Smooth muscle cell (in vitro differentiated cells): Measurements from ENCODE around the gene STAB2. TPM values are rescaled to one million over a fixed set of nuclear protein-coding genes. Genes with fewer than 3 reads are reported as not detected.

Experiments
- DNase-seq: peaks from one replicate; lab custom pipeline; 2025; ENCODE audit not compliant: unreplicated experiment; lab: John Stamatoyannopoulos, UW
- H2AFZ ChIP-seq: fragments of 200-600 bp; sonication (generic); 2 replicates; pipeline ENCODE4 v1.6.0; 2016; ENCODE audit warnings: antibody characterized with exemption, low read depth, mild to moderate bottlenecking
- H3F3A ChIP-seq: fragments of 200-600 bp; sonication (generic); 2 replicates; pipeline ENCODE4 v1.6.0; 2017; ENCODE audit warnings: antibody characterized with exemption, low read depth
- H3K27ac ChIP-seq: fragments of 200-600 bp; sonication (generic); 2 replicates; pipeline ENCODE4 v1.5.1; 2016; ENCODE audit warnings: low read depth, mild to moderate bottlenecking
- H3K27me3 ChIP-seq: fragments of 200-600 bp; sonication (generic); 2 replicates; pipeline ENCODE4 v1.6.1; 2016; ENCODE audit warnings: low read depth, mild to moderate bottlenecking
- H3K36me3 ChIP-seq: fragments of 200-600 bp; sonication (generic); 2 replicates; pipeline ENCODE4 v1.5.1; 2016; ENCODE audit warnings: low read depth
- H3K4me1 ChIP-seq: fragments of 200-600 bp; sonication (generic); 2 replicates; pipeline ENCODE4 v1.5.1; 2016; ENCODE audit warnings: low read depth
- H3K4me2 ChIP-seq: fragments of 200-600 bp; sonication (generic); 2 replicates; pipeline ENCODE4 v1.6.0; 2016; ENCODE audit warnings: mild to moderate bottlenecking
- H3K4me3 ChIP-seq: fragments of 200-600 bp; sonication (generic); 2 replicates; pipeline ENCODE4 v1.5.1; 2016; ENCODE audit warnings: mild to moderate bottlenecking
- H3K79me2 ChIP-seq: fragments of 200-600 bp; sonication (generic); 2 replicates; pipeline ENCODE4 v1.6.0; 2016; ENCODE audit warnings: low read depth, mild to moderate bottlenecking
- H3K9ac ChIP-seq: fragments of 200-600 bp; sonication (generic); 2 replicates; pipeline ENCODE4 v1.6.0; 2016; ENCODE audit warnings: low read depth
- H3K9me3 ChIP-seq: fragments of 200-600 bp; sonication (generic); replicated peaks from 2 replicates; pipeline ENCODE4 v1.5.1; 2016; ENCODE audit warnings: low read depth
- H4K20me1 ChIP-seq: fragments of 200-600 bp; sonication (generic); 2 replicates; pipeline ENCODE4 v1.6.0; 2016; ENCODE audit warnings: low read depth
- CTCF ChIP-seq: fragments of 200-600 bp; sonication (generic); IDR thresholded peaks from 2 replicates; pipeline ENCODE4 v1.5.1; 2017; ENCODE audit warnings: borderline replicate concordance, mild to moderate bottlenecking, antibody characterized with exemption; ENCODE audit not compliant: insufficient read depth, poor library complexity, severe bottlenecking
- WGBS: methylation state at CpG from one replicate; pipeline ENCODE4 v1.1.7; 2016; ENCODE audit warnings: low lambda C conversion rate; 5-methylcytosine and 5-hydroxymethylcytosine counted together
- polyA plus RNA-seq: library from polyadenylated mRNA; unstranded; fragments of >200 nt; fragmentation: Nextera tagmentation; extraction: Ambion mirVana; gene quantifications from 2 replicates; pipeline ENCODE4 v1.2.1, GENCODE V29; 2016
- total RNA-seq: library from RNA; depleted of rRNA; stranded (reverse); fragments of >200 nt; gene quantifications from 2 replicates; pipeline ENCODE4 v1.2.3, GENCODE V29; 2014

Gene STAB2
- total and polyA plus RNA-seq, 2 experiments from 2014 or later, result not detected

GRCh38 chr12:103677341-103677740 lies 90.3 kb downstream of the STAB2 start:
- Histone ChIP-seq H3K4me3 (no peak overlapping the region), H4K20me1 (peaks cover 4% of the 10 kb centered on the region), H3K79me2 (no peaks in the 10 kb centered on the region), H3F3A (no peaks in the 10 kb centered on the region), H3K27me3 (peaks cover 25% of the 10 kb centered on the region), H3K27ac (no peak overlapping the region), H3K9me3 (no peaks in the 10 kb centered on the region), H3K9ac (no peak overlapping the region), H2AFZ (no peak overlapping the region), H3K4me1 (peaks cover 4% of the 10 kb centered on the region), H3K4me2 (no peak overlapping the region), H3K36me3 (no peaks in the 10 kb centered on the region)
- DNase-seq, result no peak
- TF ChIP-seq CTCF, result no peak
- 85% methylated on average over 8 of the region's 8 CpGs for WGBS

GRCh38 chr12:103677905-103678304 lies 90.8 kb downstream of the STAB2 start:
- Histone ChIP-seq H3K9me3 (no peaks in the 10 kb centered on the region), H3K27ac (no peak overlapping the region), H3F3A (no peaks in the 10 kb centered on the region), H3K4me2 (no peak overlapping the region), H2AFZ (no peak overlapping the region), H3K79me2 (no peaks in the 10 kb centered on the region), H3K4me1 (peaks cover 4% of the 10 kb centered on the region), H3K9ac (no peak overlapping the region), H3K36me3 (no peaks in the 10 kb centered on the region), H3K27me3 (peaks cover 26% of the 10 kb centered on the region), H3K4me3 (no peak overlapping the region), H4K20me1 (peaks cover 4% of the 10 kb centered on the region)
- no peak for DNase-seq
- WGBS, result 88% methylated on average over 2 of the region's 2 CpGs
- TF ChIP-seq CTCF, result no peak

GRCh38 chr12:103679421-103680170 lies 92.5 kb downstream of the STAB2 start:
- Histone ChIP-seq H3K4me1 (peaks cover 4% of the 10 kb centered on the region), H3K9me3 (no peaks in the 10 kb centered on the region), H3K79me2 (no peaks in the 10 kb centered on the region), H3K27ac (no peak overlapping the region), H3F3A (no peaks in the 10 kb centered on the region), H2AFZ (no peak overlapping the region), H3K36me3 (no peaks in the 10 kb centered on the region), H3K9ac (no peak overlapping the region), H4K20me1 (peaks cover 4% of the 10 kb centered on the region), H3K27me3 (peaks cover 41% of the 10 kb centered on the region), H3K4me3 (no peak overlapping the region), H3K4me2 (no peak overlapping the region)
- TF ChIP-seq CTCF, result no peak
- DNase-seq, result no peak
- 56% methylated on average over 7 of the region's 7 CpGs for WGBS

- Histone ChIP-seq H3K4me3 (no peak overlapping the region), H3K27ac (no peak overlapping the region), H3K79me2 (no peaks in the 10 kb centered on the region), H3K36me3 (no peaks in the 10 kb centered on the region), H3F3A (no peaks in the 10 kb centered on the region), H2AFZ (no peak overlapping the region), H3K4me2 (peak overlapping the region; percentile 7), H3K27me3 (peaks cover 46% of the 10 kb centered on the region), H4K20me1 (peaks cover 4% of the 10 kb centered on the region), H3K4me1 (peaks cover 4% of the 10 kb centered on the region), H3K9ac (no peak overlapping the region), H3K9me3 (no peaks in the 10 kb centered on the region)
- 26% methylated on average over 7 of the region's 7 CpGs for WGBS
- TF ChIP-seq CTCF, result no peak
- peak; percentile 7 for DNase-seq
These were observed 93.6 kb downstream of the STAB2 start for GRCh38 chr12:103680591-103681141.
